ENCODE data around the gene SLC25A1.

Gene SLC25A1

GRCh38 chr22:19175026-19175601, 3.4 kb downstream of the SLC25A1 start:
- 91% methylated on average over 7 of the region's 7 CpGs for WGBS
- H2AFZ ChIP-seq (ENCODE audit: low read depth, low read length), result no peak overlapping the region
- peak overlapping the region; percentile 1 for H4K8ac ChIP-seq (ENCODE audit: low read length)
- no peak for DNase-seq
- H3K23ac ChIP-seq (ENCODE audit: low read length in 2 of 2), result no peak overlapping the region
- H3K36me3 ChIP-seq (ENCODE audit: control insufficient read depth in 1 of 2, insufficient read depth in 2 of 2, low read depth in 1 of 2, low read length in 2 of 2), result peaks cover 15 to 42% of the 10 kb centered on the region in 2 experiments
- peak overlapping the region in 1 of 2 experiments; percentile 13 for H3K4ac ChIP-seq (ENCODE audit: low read depth in 1 of 2, low read length in 2 of 2)
- H3K9me3 ChIP-seq (ENCODE audit: control insufficient read depth, low read length), result no peaks in the 10 kb centered on the region
- H3K18ac ChIP-seq (ENCODE audit: low read depth in 1 of 2, low read length in 2 of 2), result peak overlapping the region in 1 of 2 experiments; percentile 24
- peak overlapping the region; percentile 14 for H2AK5ac ChIP-seq (ENCODE audit: low read length, severe bottlenecking)
- peaks cover 14% of the 10 kb centered on the region for H3K79me1 ChIP-seq (replicated peaks; ENCODE audit: low read length, poor library complexity, severe bottlenecking)
- peaks cover 0 to 2% of the 10 kb centered on the region in 2 experiments for H3K27me3 ChIP-seq (ENCODE audit: control insufficient read depth in 1 of 2, insufficient read depth in 1 of 2, low read length in 2 of 2)
- no peak overlapping the region for H2BK15ac ChIP-seq (ENCODE audit: low read depth, poor library complexity, severe bottlenecking)
- no peak overlapping the region for H3K4me2 ChIP-seq (ENCODE audit: low read length, poor library complexity, severe bottlenecking)
- no peak overlapping the region for H3K14ac ChIP-seq (ENCODE audit: low read length in 2 of 2)
- no peak overlapping the region for H3K4me3 ChIP-seq (ENCODE audit: insufficient read depth in 1 of 2, low read depth in 1 of 2, low read length in 2 of 2)
- H3K27ac ChIP-seq (ENCODE audit: low read length, poor library complexity, severe bottlenecking), result peak overlapping the region; percentile 52
- H2BK120ac ChIP-seq (ENCODE audit: low read depth, low read length), result peak overlapping the region; percentile 13
- H4K91ac ChIP-seq (ENCODE audit: low read length), result peak overlapping the region; percentile 47
- H2BK12ac ChIP-seq (ENCODE audit: low read length in 2 of 2), result no peak overlapping the region
- no peak overlapping the region for H3K9ac ChIP-seq (ENCODE audit: low read length)
- no peak overlapping the region for H2BK5ac ChIP-seq (ENCODE audit: low read depth, low read length, poor library complexity, severe bottlenecking)
- peaks cover 68% of the 10 kb centered on the region for H3K4me1 ChIP-seq (ENCODE audit: control insufficient read depth, insufficient read depth, low read depth, low read length)

DNA sequence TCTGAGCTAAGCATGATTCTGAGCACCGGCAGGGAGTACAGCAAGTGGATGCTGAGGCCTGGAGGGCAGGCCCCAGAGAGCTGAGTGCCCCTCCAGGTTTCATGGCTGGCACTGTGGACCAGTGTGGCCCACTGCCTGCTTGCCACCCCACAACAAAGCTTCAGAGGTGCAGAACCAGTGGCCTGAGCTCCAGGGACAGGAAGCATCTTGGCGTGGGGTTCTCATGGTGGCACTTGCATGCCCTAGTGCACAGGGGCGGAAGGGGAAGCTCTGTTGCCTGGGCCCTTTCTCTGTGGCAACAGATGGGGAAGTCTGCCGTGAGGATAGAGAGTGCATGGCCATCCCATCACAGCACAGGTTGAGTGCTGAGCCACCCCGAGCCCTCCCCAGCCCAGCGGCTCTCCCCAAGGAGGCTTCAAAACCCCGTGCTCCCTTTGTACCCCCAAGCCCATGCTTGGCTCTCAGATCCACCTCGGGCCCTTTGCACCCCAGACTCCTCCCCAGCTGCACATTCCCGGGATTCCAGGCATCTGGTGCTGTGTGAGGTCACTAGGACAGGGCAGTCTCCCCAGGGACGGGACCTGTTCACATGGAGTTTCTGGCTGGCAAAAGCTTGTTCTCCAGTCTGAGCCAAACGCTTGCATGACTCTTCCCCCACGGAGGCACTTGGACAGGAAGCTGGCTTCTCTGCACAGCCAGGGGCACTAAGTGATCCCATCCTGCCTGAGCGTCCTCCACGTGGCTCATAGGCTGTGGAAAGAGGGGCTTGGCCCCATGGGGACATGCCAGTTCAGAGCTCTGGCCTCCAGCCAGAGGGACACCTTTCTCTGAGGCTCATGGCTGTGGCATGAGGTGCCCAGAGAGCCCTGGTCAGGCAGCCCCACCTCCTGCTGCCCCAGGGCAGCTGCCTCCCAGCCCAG, 4.2 kb downstream of the SLC25A1 start:
- Histone ChIP-seq H2BK12ac (ENCODE audit: low read length in 2 of 2) (peak overlapping the region in 1 of 2 experiments; percentile 4), H3K18ac (ENCODE audit: low read depth in 1 of 2, low read length in 2 of 2) (no peak overlapping the region), H3K4me2 (ENCODE audit: low read length, poor library complexity, severe bottlenecking) (peak overlapping the region; percentile 12), H3K9ac (ENCODE audit: low read length) (no peak overlapping the region), H3K4ac (ENCODE audit: low read depth in 1 of 2, low read length in 2 of 2) (no peak overlapping the region), H3K27ac (ENCODE audit: low read length, poor library complexity, severe bottlenecking) (peak overlapping the region; percentile 52), H2BK120ac (ENCODE audit: low read depth, low read length) (no peak overlapping the region), H3K79me1 (replicated peaks; ENCODE audit: low read length, poor library complexity, severe bottlenecking) (peaks cover 14% of the 10 kb centered on the region), H3K4me3 (ENCODE audit: insufficient read depth in 1 of 2, low read depth in 1 of 2, low read length in 2 of 2) (peak overlapping the region in 1 of 2 experiments; percentile 90), H2BK5ac (ENCODE audit: low read depth, low read length, poor library complexity, severe bottlenecking) (no peak overlapping the region), H2AK5ac (ENCODE audit: low read length, severe bottlenecking) (no peak overlapping the region), H2BK15ac (ENCODE audit: low read depth, poor library complexity, severe bottlenecking) (no peak overlapping the region), H3K9me3 (ENCODE audit: control insufficient read depth, low read length) (no peaks in the 10 kb centered on the region), H3K4me1 (ENCODE audit: control insufficient read depth, insufficient read depth, low read depth, low read length) (peaks cover 68% of the 10 kb centered on the region), H4K8ac (ENCODE audit: low read length) (peak overlapping the region; percentile 1), H3K36me3 (ENCODE audit: control insufficient read depth in 1 of 2, insufficient read depth in 2 of 2, low read depth in 1 of 2, low read length in 2 of 2) (peaks cover 15 to 42% of the 10 kb centered on the region in 2 experiments), H4K91ac (ENCODE audit: low read length) (peak overlapping the region; percentile 66), H3K27me3 (ENCODE audit: control insufficient read depth in 1 of 2, insufficient read depth in 1 of 2, low read length in 2 of 2) (peaks cover 6 to 9% of the 10 kb centered on the region in 2 experiments), H3K23ac (ENCODE audit: low read length in 2 of 2) (no peak overlapping the region), H2AFZ (ENCODE audit: low read depth, low read length) (no peak overlapping the region), H3K14ac (ENCODE audit: low read length in 2 of 2) (no peak overlapping the region)
- 49% methylated on average over 14 of the region's 14 CpGs for WGBS
- DNase-seq, result peak; percentile 56

GRCh38 chr22:19173047-19174035, 5.2 kb downstream of the SLC25A1 start:
- Histone ChIP-seq H3K4me2 (ENCODE audit: low read length, poor library complexity, severe bottlenecking) (peak overlapping the region; percentile 70), H3K9ac (ENCODE audit: low read length) (peak overlapping the region; percentile 99), H3K9me3 (ENCODE audit: control insufficient read depth, low read length) (no peaks in the 10 kb centered on the region), H3K14ac (ENCODE audit: low read length in 2 of 2) (no peak overlapping the region), H3K4ac (ENCODE audit: low read depth in 1 of 2, low read length in 2 of 2) (no peak overlapping the region), H3K4me1 (ENCODE audit: control insufficient read depth, insufficient read depth, low read depth, low read length) (peaks cover 68% of the 10 kb centered on the region), H3K79me1 (replicated peaks; ENCODE audit: low read length, poor library complexity, severe bottlenecking) (peaks cover 14% of the 10 kb centered on the region), H2BK120ac (ENCODE audit: low read depth, low read length) (no peak overlapping the region), H4K8ac (ENCODE audit: low read length) (peak overlapping the region; percentile 59), H2BK5ac (ENCODE audit: low read depth, low read length, poor library complexity, severe bottlenecking) (no peak overlapping the region), H3K27ac (ENCODE audit: low read length, poor library complexity, severe bottlenecking) (no peak overlapping the region), H3K23ac (ENCODE audit: low read length in 2 of 2) (no peak overlapping the region), H3K4me3 (ENCODE audit: insufficient read depth in 1 of 2, low read depth in 1 of 2, low read length in 2 of 2) (peak overlapping the region in 1 of 2 experiments; percentile 90), H3K18ac (ENCODE audit: low read depth in 1 of 2, low read length in 2 of 2) (no peak overlapping the region), H2BK15ac (ENCODE audit: low read depth, poor library complexity, severe bottlenecking) (no peak overlapping the region), H3K27me3 (ENCODE audit: control insufficient read depth in 1 of 2, insufficient read depth in 1 of 2, low read length in 2 of 2) (peaks cover 17 to 20% of the 10 kb centered on the region in 2 experiments), H3K36me3 (ENCODE audit: control insufficient read depth in 1 of 2, insufficient read depth in 2 of 2, low read depth in 1 of 2, low read length in 2 of 2) (peaks cover 15 to 42% of the 10 kb centered on the region in 2 experiments), H2AK5ac (ENCODE audit: low read length, severe bottlenecking) (no peak overlapping the region), H2BK12ac (ENCODE audit: low read length in 2 of 2) (no peak overlapping the region), H4K91ac (ENCODE audit: low read length) (peak overlapping the region; percentile 16), H2AFZ (ENCODE audit: low read depth, low read length) (no peak overlapping the region)
- no peak for DNase-seq
- 91% methylated on average over 19 of the region's 19 CpGs for WGBS
